IPS-15b (cell line): ENCODE data around the gene ZBTB8B.
"Not testable (repeated sequence)": the region's sequence is repeated elsewhere in the genome, so short reads cannot be mapped to it uniquely, and the experiment has no call there.

ENCODE experiments used
- H3K27me3 ChIP-seq: one replicate; pipeline ENCODE4 v1.6.1; 2013; ENCODE audit warnings: low read length; ENCODE audit not compliant: control insufficient read depth, insufficient read depth
- H3K36me3 ChIP-seq: one replicate; pipeline ENCODE4 v1.6.1; 2013; ENCODE audit warnings: low read length; ENCODE audit not compliant: control insufficient read depth, insufficient read depth
- H3K4me1 ChIP-seq: one replicate; pipeline ENCODE4 v1.6.1; 2013; ENCODE audit warnings: mild to moderate bottlenecking, low read length; ENCODE audit not compliant: control insufficient read depth, insufficient read depth
- H3K4me3 ChIP-seq: one replicate; pipeline ENCODE4 v1.5.1; 2013; ENCODE audit warnings: low read depth, low read length
- H3K9ac ChIP-seq: one replicate; pipeline ENCODE4 v1.6.1; 2013; ENCODE audit warnings: low read depth, mild to moderate bottlenecking, low read length
- H3K9me3 ChIP-seq: one replicate; pipeline ENCODE4 v1.6.1; 2013; ENCODE audit warnings: mild to moderate bottlenecking, low read length; ENCODE audit not compliant: control insufficient read depth, insufficient read depth

Gene ZBTB8B

GRCh38 chr1:32464716-32465577, at the start of gene ZBTB8B:
TSS of gene ZBTB8B (plus strand) at chr1:32465072. CDS start at chr1:32470625, 5,553 bp downstream.
- Histone ChIP-seq H3K4me3 (peak within 1 kb of the TSS; percentile 92), H3K9me3 (no peaks in the 10 kb centered on the region), H3K36me3 (no peaks in the 10 kb centered on the region), H3K9ac (peak within 1 kb of the TSS; percentile 54), H3K4me1 (peaks cover 2% of the 10 kb centered on the region), H3K27me3 (peaks cover 6% of the 10 kb centered on the region)

GRCh38 chr1:32421775-32422174, 43.1 kb upstream of the ZBTB8B start:
- H3K9me3 ChIP-seq = no peaks in the 10 kb centered on the region
- H3K9ac ChIP-seq = no peak overlapping the region
- no peak overlapping the region for H3K4me3 ChIP-seq
- H3K27me3 ChIP-seq = no peaks in the 10 kb centered on the region
- H3K36me3 ChIP-seq = no peaks in the 10 kb centered on the region
- H3K4me1 ChIP-seq = no peaks in the 10 kb centered on the region

GRCh38 chr1:32426489-32427255, 38.2 kb upstream of the ZBTB8B start:
- Histone ChIP-seq H3K9ac (no peak overlapping the region), H3K27me3 (no peaks in the 10 kb centered on the region), H3K4me3 (no peak overlapping the region)

GRCh38 chr1:32427264-32427963, 37.5 kb upstream of the ZBTB8B start:
- H3K9ac ChIP-seq = no peak overlapping the region
- H3K27me3 ChIP-seq = no peaks in the 10 kb centered on the region
- H3K4me3 ChIP-seq = no peak overlapping the region
- H3K4me1 ChIP-seq = peaks cover 6% of the 10 kb centered on the region
- no peaks in the 10 kb centered on the region for H3K9me3 ChIP-seq
- no peaks in the 10 kb centered on the region for H3K36me3 ChIP-seq

More at GRCh38 chr1:32426489-32427255, 38.2 kb upstream of the ZBTB8B start:
- Histone ChIP-seq H3K36me3 (no peaks in the 10 kb centered on the region), H3K4me1 (peaks cover 3% of the 10 kb centered on the region), H3K9me3 (no peaks in the 10 kb centered on the region)

- Histone ChIP-seq H3K36me3 (no peaks in the 10 kb centered on the region), H3K9ac (no peak overlapping the region), H3K27me3 (no peaks in the 10 kb centered on the region), H3K4me1 (peaks cover 7% of the 10 kb centered on the region), H3K4me3 (no peak overlapping the region), H3K9me3 (no peaks in the 10 kb centered on the region)
Measured at GRCh38 chr1:32431736-32432400, 33.0 kb upstream of the ZBTB8B start.

GRCh38 chr1:32438136-32438535, 26.7 kb upstream of the ZBTB8B start:
- H3K27me3 ChIP-seq = no peaks in the 10 kb centered on the region
- peaks cover 4% of the 10 kb centered on the region for H3K4me1 ChIP-seq
- no peaks in the 10 kb centered on the region for H3K36me3 ChIP-seq
- no peak overlapping the region for H3K9ac ChIP-seq
- no peak overlapping the region for H3K4me3 ChIP-seq
- peaks cover 11% of the 10 kb centered on the region for H3K9me3 ChIP-seq

GRCh38 chr1:32438777-32439176, 26.1 kb upstream of the ZBTB8B start:
- not testable (repeated sequence) for H3K27me3 ChIP-seq, H3K4me1 ChIP-seq, H3K36me3 ChIP-seq, H3K4me3 ChIP-seq, H3K9ac ChIP-seq
- peaks cover 11% of the 10 kb centered on the region for H3K9me3 ChIP-seq

- Histone ChIP-seq H3K4me1 (peaks cover 18% of the 10 kb centered on the region), H3K9me3 (peaks cover 11% of the 10 kb centered on the region)
- not testable (repeated sequence) for H3K4me3 ChIP-seq, H3K27me3 ChIP-seq, H3K9ac ChIP-seq, H3K36me3 ChIP-seq
Measured at GRCh38 chr1:32441467-32441866, 23.4 kb upstream of the ZBTB8B start.

GRCh38 chr1:32447469-32448185, 17.2 kb upstream of the ZBTB8B start:
- peaks cover 27% of the 10 kb centered on the region for H3K4me1 ChIP-seq
- no peaks in the 10 kb centered on the region for H3K9me3 ChIP-seq
- H3K4me3 ChIP-seq = peak overlapping the region; percentile 32
- H3K27me3 ChIP-seq = no peaks in the 10 kb centered on the region
- H3K36me3 ChIP-seq = no peaks in the 10 kb centered on the region
- no peak overlapping the region for H3K9ac ChIP-seq

- Histone ChIP-seq H3K4me1 (peaks cover 27% of the 10 kb centered on the region), H3K4me3 (peak overlapping the region; percentile 32)
- not testable (repeated sequence) for H3K9ac ChIP-seq, H3K9me3 ChIP-seq, H3K36me3 ChIP-seq, H3K27me3 ChIP-seq
Measured at GRCh38 chr1:32448186-32448772, 16.6 kb upstream of the ZBTB8B start.
